ENCODE results near the gene RPS6KC1. TPM values are rescaled to one million over a fixed set of nuclear protein-coding genes. Genes with fewer than 3 reads are reported as not detected.

Gene RPS6KC1
- total RNA-seq, 1 experiment from 2014 or later, result 16.9 TPM

DNA sequence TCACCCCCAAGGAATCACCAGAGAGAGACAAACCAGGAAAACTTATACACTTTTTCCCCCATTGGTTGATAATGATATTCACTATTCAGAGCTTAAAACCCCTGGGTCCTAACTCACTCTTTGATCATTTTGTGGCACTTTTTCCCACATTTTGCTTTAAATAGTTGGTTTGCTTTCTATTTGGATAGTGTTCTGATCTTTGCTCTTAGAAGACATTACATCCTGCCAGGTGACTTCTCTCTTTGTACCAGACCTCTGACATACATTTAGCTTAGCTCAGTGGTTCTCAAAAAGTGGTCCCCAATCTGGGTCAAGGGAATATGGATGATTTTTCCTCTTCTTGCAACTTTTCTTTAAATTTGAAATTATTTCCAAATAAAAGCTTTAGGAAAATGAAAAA, 228.4 kb downstream of the RPS6KC1 start:
- Mint-ChIP-seq H3K4me3 (no peak overlapping the region), H3K27me3 (ENCODE audit: low read depth) (no peaks in the 10 kb centered on the region), H3K4me1 (peaks cover 27 to 43% of the 10 kb centered on the region in 2 experiments), H3K9me3 (no peaks in the 10 kb centered on the region; a peak in 2 of 5 replicates), H3K27ac (no peak overlapping the region), H3K36me3 (ENCODE audit: insufficient read depth in 1 of 3, low read depth in 3 of 3) (peaks cover 0 to 4% (median 0%) of the 10 kb centered on the region in 3 experiments; a peak in 2 of 7 replicates)
- H2BK12ac ChIP-seq (ENCODE audit: insufficient read length, low read depth, low read length), result no peak overlapping the region
- TF ChIP-seq, protein P1, sequence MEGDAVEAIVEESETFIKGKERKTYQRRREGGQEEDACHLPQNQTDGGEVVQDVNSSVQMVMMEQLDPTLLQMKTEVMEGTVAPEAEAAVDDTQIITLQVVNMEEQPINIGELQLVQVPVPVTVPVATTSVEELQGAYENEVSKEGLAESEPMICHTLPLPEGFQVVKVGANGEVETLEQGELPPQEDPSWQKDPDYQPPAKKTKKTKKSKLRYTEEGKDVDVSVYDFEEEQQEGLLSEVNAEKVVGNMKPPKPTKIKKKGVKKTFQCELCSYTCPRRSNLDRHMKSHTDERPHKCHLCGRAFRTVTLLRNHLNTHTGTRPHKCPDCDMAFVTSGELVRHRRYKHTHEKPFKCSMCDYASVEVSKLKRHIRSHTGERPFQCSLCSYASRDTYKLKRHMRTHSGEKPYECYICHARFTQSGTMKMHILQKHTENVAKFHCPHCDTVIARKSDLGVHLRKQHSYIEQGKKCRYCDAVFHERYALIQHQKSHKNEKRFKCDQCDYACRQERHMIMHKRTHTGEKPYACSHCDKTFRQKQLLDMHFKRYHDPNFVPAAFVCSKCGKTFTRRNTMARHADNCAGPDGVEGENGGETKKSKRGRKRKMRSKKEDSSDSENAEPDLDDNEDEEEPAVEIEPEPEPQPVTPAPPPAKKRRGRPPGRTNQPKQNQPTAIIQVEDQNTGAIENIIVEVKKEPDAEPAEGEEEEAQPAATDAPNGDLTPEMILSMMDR (conservative IDR thresholded peaks at IDR 0.05), result no peak
- H3K4ac ChIP-seq (ENCODE audit: low read depth, low read length), result no peak overlapping the region
- no peak for DNase-seq
- no peaks in the 10 kb centered on the region for H4K20me1 ChIP-seq (ENCODE audit: control insufficient read depth, insufficient read depth, insufficient read length)
- H3K27me3 ChIP-seq (ENCODE audit: insufficient read depth, low read length), result no peaks in the 10 kb centered on the region
- H3K79me2 ChIP-seq (ENCODE audit: insufficient read depth, low read length), result no peaks in the 10 kb centered on the region
- no peak overlapping the region for H2BK120ac ChIP-seq (ENCODE audit: low read depth, low read length, poor library complexity, severe bottlenecking)
- no peak overlapping the region for H3K27ac ChIP-seq (ENCODE audit: insufficient read length, low read depth, low read length)
- H3K9ac ChIP-seq (ENCODE audit: extremely low read depth, insufficient read length, low read length), result no peak overlapping the region
- no peak overlapping the region for H4K91ac ChIP-seq (ENCODE audit: insufficient read length, low read depth, low read length)
- no peak overlapping the region for H3T11ph ChIP-seq (ENCODE audit: low read length)
- H2BK20ac ChIP-seq (ENCODE audit: low read depth, low read length, poor library complexity, severe bottlenecking), result no peak overlapping the region
- no peak overlapping the region for H4K5ac ChIP-seq (ENCODE audit: insufficient read length, low read depth, low read length)
- H3K9me3 ChIP-seq (ENCODE audit: control insufficient read depth, low read depth, low read length), result no peaks in the 10 kb centered on the region
- no peaks in the 10 kb centered on the region for H3K79me1 ChIP-seq (ENCODE audit: insufficient read depth, low read depth, low read length, poor library complexity, severe bottlenecking)
- no peak overlapping the region for H3K56ac ChIP-seq (ENCODE audit: insufficient read length, low read depth, low read length)
- H2AK5ac ChIP-seq (ENCODE audit: insufficient read length, low read length), result no peak overlapping the region
- H2BK15ac ChIP-seq (ENCODE audit: low read depth, low read length), result no peak overlapping the region
- no peak overlapping the region for H3K4me2 ChIP-seq (ENCODE audit: insufficient read depth, insufficient read length, low read length)
- no peaks in the 10 kb centered on the region for H3K23me2 ChIP-seq (ENCODE audit: insufficient read length, low read depth, low read length, poor library complexity, severe bottlenecking)
- no peak overlapping the region for H3K18ac ChIP-seq (ENCODE audit: insufficient read length, low read depth, low read length)
- no peak overlapping the region for H3K14ac ChIP-seq (ENCODE audit: insufficient read depth, low read length)
- H3K23ac ChIP-seq (ENCODE audit: insufficient read length, low read depth, low read length), result no peak overlapping the region
- no peaks in the 10 kb centered on the region; the same call in 1 of the 2 replicates for H3K4me1 ChIP-seq (ENCODE audit: insufficient read depth, low read length)
- H4K8ac ChIP-seq (replicated peaks; ENCODE audit: insufficient read length, low read depth, low read length), result no peak overlapping the region
- H2AFZ ChIP-seq (ENCODE audit: low read length), result no peak overlapping the region
- H2BK5ac ChIP-seq (ENCODE audit: insufficient read length, low read length), result no peak overlapping the region

All from H9 (cell line).